ENCODE data around the gene RBM19.

RBM19 gene

DNA sequence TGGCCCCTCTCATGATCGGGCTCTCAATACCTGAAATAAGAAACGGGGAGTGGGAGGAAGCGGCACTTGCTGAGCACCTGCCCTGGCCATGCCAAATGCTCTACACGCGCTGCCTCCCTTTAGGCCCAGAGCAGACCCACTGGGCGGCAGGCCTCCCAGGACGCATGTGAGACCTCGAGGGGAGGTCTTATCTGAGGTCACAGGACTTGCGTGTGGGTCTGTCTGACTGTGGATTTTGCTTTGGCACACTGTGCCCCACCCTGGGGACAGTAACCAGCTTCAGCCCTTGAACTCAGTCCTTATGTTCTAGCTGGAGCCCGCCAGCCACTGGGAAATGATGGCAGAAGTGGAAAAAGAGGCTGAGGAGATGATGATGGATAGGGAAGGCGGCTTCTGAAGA is 91.8 kb downstream of the RBM19 start:
- Histone ChIP-seq H3K27ac (ENCODE audit: low read depth in 2 of 2, low read length in 2 of 2) (peak overlapping the region in 1 of 2 donors; percentile 13), H3K36me3 (ENCODE audit: control insufficient read depth in 2 of 2, insufficient read depth in 2 of 2, low read length in 2 of 2) (peaks cover 3 to 8% of the 10 kb centered on the region in 2 donors), H3K27me3 (ENCODE audit: control insufficient read depth in 2 of 2, insufficient read depth in 2 of 2, low read length in 2 of 2) (no peaks in the 10 kb centered on the region), H3K9me3 (ENCODE audit: control insufficient read depth in 2 of 2, low read length in 2 of 2) (no peaks in the 10 kb centered on the region), H3K4me1 (ENCODE audit: control insufficient read depth in 2 of 2, insufficient read depth in 2 of 2, low read length in 2 of 2) (no peaks in the 10 kb centered on the region), H3K9ac (ENCODE audit: low read depth in 1 of 2, low read length in 2 of 2) (no peak overlapping the region), H3K4me3 (ENCODE audit: low read length in 2 of 2) (no peak overlapping the region)

- no peak overlapping the region for H3K27ac ChIP-seq (ENCODE audit: low read depth in 2 of 2, low read length in 2 of 2)
Measured at GRCh38 chr12:113873740-113874139, 92.4 kb downstream of the RBM19 start.

GRCh38 chr12:113870890-113871289 is 95.2 kb downstream of the RBM19 start:
- no peaks in the 10 kb centered on the region for H3K27me3 ChIP-seq (ENCODE audit: control insufficient read depth in 2 of 2, insufficient read depth in 2 of 2, low read length in 2 of 2)
- no peaks in the 10 kb centered on the region for H3K9me3 ChIP-seq (ENCODE audit: control insufficient read depth in 2 of 2, low read length in 2 of 2)
- H3K9ac ChIP-seq (ENCODE audit: low read depth in 1 of 2, low read length in 2 of 2), result no peak overlapping the region
- no peaks in the 10 kb centered on the region for H3K4me1 ChIP-seq (ENCODE audit: control insufficient read depth in 2 of 2, insufficient read depth in 2 of 2, low read length in 2 of 2)
- H3K27ac ChIP-seq (ENCODE audit: low read depth in 2 of 2, low read length in 2 of 2), result no peak overlapping the region
- H3K4me3 ChIP-seq (ENCODE audit: low read length in 2 of 2), result no peak overlapping the region
- H3K36me3 ChIP-seq (ENCODE audit: control insufficient read depth in 2 of 2, insufficient read depth in 2 of 2, low read length in 2 of 2), result peaks cover 0 to 2% of the 10 kb centered on the region in 2 donors

More at GRCh38 chr12:113873740-113874139, 92.4 kb downstream of the RBM19 start:
- Histone ChIP-seq H3K9me3 (ENCODE audit: control insufficient read depth in 2 of 2, low read length in 2 of 2) (no peaks in the 10 kb centered on the region), H3K9ac (ENCODE audit: low read depth in 1 of 2, low read length in 2 of 2) (no peak overlapping the region), H3K4me1 (ENCODE audit: control insufficient read depth in 2 of 2, insufficient read depth in 2 of 2, low read length in 2 of 2) (no peaks in the 10 kb centered on the region), H3K27me3 (ENCODE audit: control insufficient read depth in 2 of 2, insufficient read depth in 2 of 2, low read length in 2 of 2) (no peaks in the 10 kb centered on the region), H3K36me3 (ENCODE audit: control insufficient read depth in 2 of 2, insufficient read depth in 2 of 2, low read length in 2 of 2) (peaks cover under 1 to 6% of the 10 kb centered on the region in 2 donors), H3K4me3 (ENCODE audit: low read length in 2 of 2) (no peak overlapping the region)

- Histone ChIP-seq H3K9me3 (ENCODE audit: control insufficient read depth in 2 of 2, low read length in 2 of 2) (no peaks in the 10 kb centered on the region), H3K27me3 (ENCODE audit: control insufficient read depth in 2 of 2, insufficient read depth in 2 of 2, low read length in 2 of 2) (no peaks in the 10 kb centered on the region), H3K4me3 (ENCODE audit: low read length in 2 of 2) (no peak overlapping the region), H3K27ac (ENCODE audit: low read depth in 2 of 2, low read length in 2 of 2) (no peak overlapping the region), H3K9ac (ENCODE audit: low read depth in 1 of 2, low read length in 2 of 2) (no peak overlapping the region), H3K36me3 (ENCODE audit: control insufficient read depth in 2 of 2, insufficient read depth in 2 of 2, low read length in 2 of 2) (peaks cover 0 to 2% of the 10 kb centered on the region in 2 donors), H3K4me1 (ENCODE audit: control insufficient read depth in 2 of 2, insufficient read depth in 2 of 2, low read length in 2 of 2) (no peaks in the 10 kb centered on the region)
Measured at GRCh38 chr12:113870035-113870434, 96.1 kb downstream of the RBM19 start.

DNA sequence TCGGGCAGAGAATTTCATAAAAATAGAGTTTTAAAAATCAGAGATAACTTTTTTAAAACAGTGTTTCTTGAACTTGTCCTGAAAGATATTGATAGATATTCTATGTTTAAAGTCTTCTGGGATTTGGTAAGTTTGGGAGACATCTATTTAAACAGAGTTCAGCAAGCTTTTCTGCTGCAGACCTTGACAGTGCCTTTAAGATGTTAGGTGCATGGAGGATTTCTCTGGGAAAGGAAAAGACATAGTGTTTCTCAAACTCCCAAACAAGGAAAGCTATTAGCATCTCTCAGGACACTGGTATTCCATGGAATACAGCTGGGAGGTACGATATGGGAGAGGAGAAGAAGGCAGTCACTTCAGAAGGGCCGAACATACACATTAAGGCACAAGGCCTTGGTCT is 97.8 kb downstream of the RBM19 start:
- no peak overlapping the region for H3K9ac ChIP-seq (ENCODE audit: low read depth in 1 of 2, low read length in 2 of 2)
- H3K27ac ChIP-seq (ENCODE audit: low read depth in 2 of 2, low read length in 2 of 2), result no peak overlapping the region
- H3K9me3 ChIP-seq (ENCODE audit: control insufficient read depth in 2 of 2, low read length in 2 of 2), result peaks cover 0 to 2% of the 10 kb centered on the region in 2 donors
- no peaks in the 10 kb centered on the region for H3K27me3 ChIP-seq (ENCODE audit: control insufficient read depth in 2 of 2, insufficient read depth in 2 of 2, low read length in 2 of 2)
- peaks cover 0 to 2% of the 10 kb centered on the region in 2 donors for H3K36me3 ChIP-seq (ENCODE audit: control insufficient read depth in 2 of 2, insufficient read depth in 2 of 2, low read length in 2 of 2)
- no peaks in the 10 kb centered on the region for H3K4me1 ChIP-seq (ENCODE audit: control insufficient read depth in 2 of 2, insufficient read depth in 2 of 2, low read length in 2 of 2)
- no peak overlapping the region for H3K4me3 ChIP-seq (ENCODE audit: low read length in 2 of 2)

DNA sequence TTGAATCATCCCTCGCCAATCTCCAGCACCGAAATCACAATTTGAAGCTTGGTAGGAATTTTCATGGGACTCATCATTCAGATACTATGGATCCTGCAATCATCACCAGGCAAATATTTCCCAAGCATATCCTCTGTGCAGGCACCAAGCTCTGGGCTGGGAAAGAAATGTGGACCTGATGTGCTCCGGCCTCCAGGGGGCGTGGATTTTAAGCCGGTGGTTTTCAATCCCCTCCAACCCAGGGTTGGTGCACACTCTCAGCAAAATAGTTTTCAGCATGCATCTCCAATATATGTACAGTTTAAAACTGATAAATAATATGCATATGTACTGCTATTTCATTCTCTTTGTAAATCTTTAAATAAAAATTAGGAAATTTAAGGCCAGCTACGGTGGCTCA is 98.9 kb downstream of the RBM19 start:
- Histone ChIP-seq H3K9ac (ENCODE audit: low read depth in 1 of 2, low read length in 2 of 2) (no peak overlapping the region), H3K4me1 (ENCODE audit: control insufficient read depth in 2 of 2, insufficient read depth in 2 of 2, low read length in 2 of 2) (no peaks in the 10 kb centered on the region), H3K36me3 (ENCODE audit: control insufficient read depth in 2 of 2, insufficient read depth in 2 of 2, low read length in 2 of 2) (peaks cover 0 to 2% of the 10 kb centered on the region in 2 donors), H3K27ac (ENCODE audit: low read depth in 2 of 2, low read length in 2 of 2) (no peak overlapping the region), H3K4me3 (ENCODE audit: low read length in 2 of 2) (no peak overlapping the region), H3K9me3 (ENCODE audit: control insufficient read depth in 2 of 2, low read length in 2 of 2) (peaks cover 0 to 2% of the 10 kb centered on the region in 2 donors), H3K27me3 (ENCODE audit: control insufficient read depth in 2 of 2, insufficient read depth in 2 of 2, low read length in 2 of 2) (no peaks in the 10 kb centered on the region)

DNA sequence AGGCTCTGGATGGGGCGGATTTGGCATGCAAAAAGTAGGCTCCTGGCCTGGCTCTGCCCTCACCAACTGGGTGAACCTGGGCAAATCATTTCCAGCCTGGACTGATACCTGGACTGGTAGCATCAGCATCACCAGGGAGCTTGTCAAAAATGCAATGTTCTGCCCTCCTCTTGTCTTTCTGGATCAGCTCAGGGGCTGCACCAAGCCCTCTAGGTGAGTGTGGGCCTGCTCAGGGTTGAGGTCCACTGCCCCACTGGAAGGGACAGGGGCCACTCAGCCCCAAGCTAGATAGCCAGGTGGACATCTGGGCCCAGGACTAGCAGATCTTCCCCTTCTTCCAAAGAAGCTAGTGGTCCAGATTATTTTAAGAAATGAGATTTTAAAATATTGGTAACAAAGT is 99.6 kb downstream of the RBM19 start:
- Histone ChIP-seq H3K9ac (ENCODE audit: low read depth in 1 of 2, low read length in 2 of 2) (no peak overlapping the region), H3K27me3 (ENCODE audit: control insufficient read depth in 2 of 2, insufficient read depth in 2 of 2, low read length in 2 of 2) (no peaks in the 10 kb centered on the region), H3K9me3 (ENCODE audit: control insufficient read depth in 2 of 2, low read length in 2 of 2) (peaks cover 0 to 2% of the 10 kb centered on the region in 2 donors), H3K4me1 (ENCODE audit: control insufficient read depth in 2 of 2, insufficient read depth in 2 of 2, low read length in 2 of 2) (no peaks in the 10 kb centered on the region), H3K4me3 (ENCODE audit: low read length in 2 of 2) (no peak overlapping the region), H3K36me3 (ENCODE audit: control insufficient read depth in 2 of 2, insufficient read depth in 2 of 2, low read length in 2 of 2) (peaks cover 0 to 2% of the 10 kb centered on the region in 2 donors), H3K27ac (ENCODE audit: low read depth in 2 of 2, low read length in 2 of 2) (no peak overlapping the region)

- no peaks in the 10 kb centered on the region for H3K27me3 ChIP-seq (ENCODE audit: control insufficient read depth in 2 of 2, insufficient read depth in 2 of 2, low read length in 2 of 2)
- H3K9me3 ChIP-seq (ENCODE audit: control insufficient read depth in 2 of 2, low read length in 2 of 2), result peaks cover 0 to 2% of the 10 kb centered on the region in 2 donors
- H3K4me3 ChIP-seq (ENCODE audit: low read length in 2 of 2), result no peak overlapping the region
- no peaks in the 10 kb centered on the region for H3K4me1 ChIP-seq (ENCODE audit: control insufficient read depth in 2 of 2, insufficient read depth in 2 of 2, low read length in 2 of 2)
- H3K36me3 ChIP-seq (ENCODE audit: control insufficient read depth in 2 of 2, insufficient read depth in 2 of 2, low read length in 2 of 2), result peaks cover 0 to 4% of the 10 kb centered on the region in 2 donors
- no peak overlapping the region for H3K27ac ChIP-seq (ENCODE audit: low read depth in 2 of 2, low read length in 2 of 2)
- H3K9ac ChIP-seq (ENCODE audit: low read depth in 1 of 2, low read length in 2 of 2), result no peak overlapping the region
Measured at GRCh38 chr12:113863455-113863845, 102.7 kb downstream of the RBM19 start.

DNA sequence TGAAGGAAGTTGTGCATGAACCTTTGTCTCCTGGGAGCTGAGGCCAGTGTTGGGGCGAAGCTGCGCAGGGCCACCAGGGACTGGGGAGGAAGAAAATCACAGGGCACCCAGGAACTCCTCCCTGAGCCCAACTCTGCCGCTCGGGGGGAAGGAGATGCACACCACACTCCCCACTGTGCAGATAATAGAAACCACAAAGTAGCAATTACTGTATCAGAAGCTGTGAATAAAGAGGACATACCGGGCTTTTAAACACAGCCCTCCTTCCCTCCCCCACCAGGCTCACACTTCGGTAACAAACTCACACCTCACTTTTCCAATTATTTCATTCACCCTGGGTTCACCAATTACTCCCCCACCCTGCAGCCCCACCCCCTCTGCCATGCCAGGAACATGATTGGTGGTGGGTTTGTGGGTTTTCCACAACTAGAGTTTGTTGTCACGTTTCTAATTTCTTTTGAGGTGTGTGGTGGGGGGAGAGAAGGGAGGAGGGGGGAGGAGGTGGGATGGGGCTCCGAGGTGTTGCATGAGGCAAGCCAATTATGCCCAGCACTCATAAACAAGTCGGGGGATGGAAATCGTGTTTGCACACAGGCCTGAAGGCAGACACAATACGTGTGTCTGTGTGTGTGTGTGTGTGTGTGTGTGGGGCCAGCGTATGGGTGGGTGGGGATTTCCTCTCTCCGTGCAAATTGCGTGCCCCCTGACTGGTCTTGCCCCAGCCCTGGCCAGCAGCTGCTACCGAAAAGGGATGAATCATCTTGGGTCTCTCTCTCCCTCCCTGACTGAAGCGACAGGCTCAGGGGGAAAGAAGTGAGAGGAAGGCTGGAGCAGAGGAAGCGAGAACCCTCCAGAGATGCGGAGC is 103.3 kb downstream of the RBM19 start:
- H3K36me3 ChIP-seq (ENCODE audit: control insufficient read depth in 2 of 2, insufficient read depth in 2 of 2, low read length in 2 of 2), result peaks cover 0 to 9% of the 10 kb centered on the region in 2 donors
- no peaks in the 10 kb centered on the region for H3K4me1 ChIP-seq (ENCODE audit: control insufficient read depth in 2 of 2, insufficient read depth in 2 of 2, low read length in 2 of 2)

DNA sequence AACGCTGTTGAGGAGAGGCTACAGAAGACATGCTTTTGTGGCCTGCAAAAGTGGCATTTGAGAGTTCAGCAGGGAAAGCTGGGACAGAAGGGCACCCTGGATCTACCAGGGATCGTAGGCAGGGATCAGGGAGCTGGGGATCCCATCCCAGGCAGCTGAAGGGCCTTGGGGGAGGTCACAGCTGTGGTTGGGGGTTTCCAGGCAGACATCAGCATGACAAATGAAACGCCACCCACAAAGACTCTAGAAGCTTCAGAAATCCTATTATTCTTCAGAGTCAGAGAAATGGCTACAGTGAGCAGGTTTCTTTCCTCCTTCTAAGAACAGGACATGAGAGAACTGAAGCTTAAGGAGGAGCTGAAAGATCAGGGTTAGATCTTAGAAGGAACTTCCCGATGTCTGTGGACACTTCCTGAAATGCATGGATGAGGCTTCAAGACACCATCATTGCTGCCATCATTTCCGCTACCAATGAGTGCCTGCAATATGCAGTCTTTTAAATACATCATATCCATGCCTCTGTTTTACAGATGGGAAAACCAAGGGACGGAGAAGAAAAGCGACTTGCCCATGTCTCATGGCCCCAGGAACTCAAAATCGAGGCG is 104.3 kb downstream of the RBM19 start:
- H3K9me3 ChIP-seq (ENCODE audit: control insufficient read depth in 2 of 2, low read length in 2 of 2), result peaks cover 0 to 2% of the 10 kb centered on the region in 2 donors
- H3K27ac ChIP-seq (ENCODE audit: low read depth in 2 of 2, low read length in 2 of 2), result no peak overlapping the region
- peaks cover 4 to 17% of the 10 kb centered on the region in 2 donors for H3K36me3 ChIP-seq (ENCODE audit: control insufficient read depth in 2 of 2, insufficient read depth in 2 of 2, low read length in 2 of 2)
- H3K27me3 ChIP-seq (ENCODE audit: control insufficient read depth in 2 of 2, insufficient read depth in 2 of 2, low read length in 2 of 2), result no peaks in the 10 kb centered on the region
- no peaks in the 10 kb centered on the region for H3K4me1 ChIP-seq (ENCODE audit: control insufficient read depth in 2 of 2, insufficient read depth in 2 of 2, low read length in 2 of 2)
- no peak overlapping the region for H3K9ac ChIP-seq (ENCODE audit: low read depth in 1 of 2, low read length in 2 of 2)
- H3K4me3 ChIP-seq (ENCODE audit: low read length in 2 of 2), result no peak overlapping the region

More for the DNA sequence above, 103.3 kb downstream of the RBM19 start:
- Histone ChIP-seq H3K27me3 (ENCODE audit: control insufficient read depth in 2 of 2, insufficient read depth in 2 of 2, low read length in 2 of 2) (no peaks in the 10 kb centered on the region), H3K27ac (ENCODE audit: low read depth in 2 of 2, low read length in 2 of 2) (no peak overlapping the region), H3K9me3 (ENCODE audit: control insufficient read depth in 2 of 2, low read length in 2 of 2) (peaks cover 0 to 2% of the 10 kb centered on the region in 2 donors), H3K4me3 (ENCODE audit: low read length in 2 of 2) (no peak overlapping the region), H3K9ac (ENCODE audit: low read depth in 1 of 2, low read length in 2 of 2) (no peak overlapping the region)
